ENCODE measurements around the gene ASIC4. TPM values are rescaled to one million over a fixed set of nuclear protein-coding genes. Genes with fewer than 3 reads are reported as not detected.

ASIC4 gene
- total and polyA plus RNA-seq, 2 of the 13 experiments (the other 11 are each of a cell fraction or from before 2014, with no cell fraction given): 0.03 TPM; not detected in 1

DNA sequence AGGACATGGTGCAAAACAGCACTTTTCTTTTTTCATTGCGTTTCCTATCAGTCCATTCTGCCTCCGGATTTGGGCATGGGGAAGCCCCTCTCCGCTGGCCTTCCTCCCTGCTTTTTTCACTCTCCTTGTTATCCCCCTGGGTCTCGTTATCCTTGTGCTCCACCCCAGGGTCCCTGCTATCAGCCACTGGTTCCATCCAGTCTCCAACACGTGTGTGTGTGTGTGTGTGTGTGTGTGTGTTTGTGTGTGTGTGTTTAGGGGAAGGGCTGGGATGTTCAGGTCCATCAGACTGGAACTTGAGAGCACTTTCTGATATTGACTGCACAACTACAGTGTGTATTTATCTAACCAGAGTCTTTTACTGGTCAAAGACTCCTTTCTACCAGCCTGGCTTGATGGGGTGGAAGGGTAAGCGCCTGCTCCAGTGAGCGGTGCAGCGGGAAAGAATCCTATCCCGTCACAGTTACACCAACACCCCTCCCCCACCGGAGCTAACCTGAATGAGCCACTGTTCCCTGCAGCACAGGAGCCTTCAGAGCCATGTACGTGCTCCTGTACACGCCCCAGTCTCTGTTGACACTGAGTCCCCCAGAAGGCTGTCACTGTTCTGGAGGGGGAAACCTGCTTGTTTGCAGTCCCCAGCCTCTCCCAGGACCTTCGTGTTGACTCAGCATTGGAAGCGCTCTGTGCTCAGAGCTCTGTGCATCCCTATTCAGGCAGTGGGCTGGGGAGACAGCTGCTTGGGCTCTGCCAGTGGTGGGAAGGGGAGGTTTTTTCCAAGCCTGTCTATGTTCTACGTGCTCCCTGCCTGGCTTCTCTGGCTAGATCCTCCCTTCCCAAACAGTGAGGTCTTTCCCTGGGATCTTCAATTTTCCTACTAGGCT, 62.5 kb downstream of the ASIC4 start (continued):
- TF ChIP-seq MTA1 (CRISPR knock-in tag; IDR thresholded peaks at IDR 0.05; ENCODE audit: borderline replicate concordance) (peak; percentile 99), MEF2D (CRISPR knock-in tag; IDR thresholded peaks at IDR 0.05) (peak; percentile 96), NFIC (IDR thresholded peaks at IDR 0.05; ENCODE audit: low read length) (peak; percentile 89), HCFC1 (IDR thresholded peaks at IDR 0.05; ENCODE audit: low read depth, low read length) (no peak), ZNF879 (CRISPR knock-in tag; IDR thresholded peaks at IDR 0.05) (no peak), ZBTB3 (CRISPR knock-in tag; IDR thresholded peaks at IDR 0.05; ENCODE audit: borderline replicate concordance, low read depth) (peak; percentile 98; the same call in 1 of the 2 replicates), HMG20B (CRISPR knock-in tag; conservative IDR thresholded peaks at IDR 0.05) (peak; percentile 94), ZNF7 (CRISPR knock-in tag; IDR thresholded peaks at IDR 0.05) (no peak), ZNF883 (CRISPR knock-in tag; IDR thresholded peaks at IDR 0.05; ENCODE audit: not compliant biosample characterization) (peak; percentile 81), KLF13 (CRISPR knock-in tag; IDR thresholded peaks at IDR 0.05) (no peak), ZNF556 (CRISPR knock-in tag; IDR thresholded peaks at IDR 0.05; ENCODE audit: borderline replicate concordance) (peak; percentile 99), FOXM1 (CRISPR knock-in tag; IDR thresholded peaks at IDR 0.05) (no peak), EHMT2 (IDR thresholded peaks at IDR 0.05; ENCODE audit: borderline replicate concordance, low read depth, low read length) (peak; percentile 31; the same call in 1 of the 2 replicates), PITX1 (CRISPR knock-in tag; IDR thresholded peaks at IDR 0.05) (peak; percentile 91; the same call in 1 of the 2 replicates), ZNF660 (CRISPR knock-in tag; IDR thresholded peaks at IDR 0.05; ENCODE audit: borderline replicate concordance, low read depth) (no peak), ZNF121 (CRISPR knock-in tag; IDR thresholded peaks at IDR 0.05) (peak; percentile 60), ZNF782 (CRISPR knock-in tag; IDR thresholded peaks at IDR 0.05; ENCODE audit: borderline replicate concordance) (peak; percentile 91; the same call in 1 of the 2 replicates), ZNF205 (CRISPR knock-in tag; IDR thresholded peaks at IDR 0.05) (peak; percentile 98)
- TF ChIP-seq, protein P1, sequence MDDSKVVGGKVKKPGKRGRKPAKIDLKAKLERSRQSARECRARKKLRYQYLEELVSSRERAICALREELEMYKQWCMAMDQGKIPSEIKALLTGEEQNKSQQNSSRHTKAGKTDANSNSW (CRISPR knock-in tag; IDR thresholded peaks at IDR 0.05; ENCODE audit: borderline replicate concordance): no peak
- TF ChIP-seq, protein P2, sequence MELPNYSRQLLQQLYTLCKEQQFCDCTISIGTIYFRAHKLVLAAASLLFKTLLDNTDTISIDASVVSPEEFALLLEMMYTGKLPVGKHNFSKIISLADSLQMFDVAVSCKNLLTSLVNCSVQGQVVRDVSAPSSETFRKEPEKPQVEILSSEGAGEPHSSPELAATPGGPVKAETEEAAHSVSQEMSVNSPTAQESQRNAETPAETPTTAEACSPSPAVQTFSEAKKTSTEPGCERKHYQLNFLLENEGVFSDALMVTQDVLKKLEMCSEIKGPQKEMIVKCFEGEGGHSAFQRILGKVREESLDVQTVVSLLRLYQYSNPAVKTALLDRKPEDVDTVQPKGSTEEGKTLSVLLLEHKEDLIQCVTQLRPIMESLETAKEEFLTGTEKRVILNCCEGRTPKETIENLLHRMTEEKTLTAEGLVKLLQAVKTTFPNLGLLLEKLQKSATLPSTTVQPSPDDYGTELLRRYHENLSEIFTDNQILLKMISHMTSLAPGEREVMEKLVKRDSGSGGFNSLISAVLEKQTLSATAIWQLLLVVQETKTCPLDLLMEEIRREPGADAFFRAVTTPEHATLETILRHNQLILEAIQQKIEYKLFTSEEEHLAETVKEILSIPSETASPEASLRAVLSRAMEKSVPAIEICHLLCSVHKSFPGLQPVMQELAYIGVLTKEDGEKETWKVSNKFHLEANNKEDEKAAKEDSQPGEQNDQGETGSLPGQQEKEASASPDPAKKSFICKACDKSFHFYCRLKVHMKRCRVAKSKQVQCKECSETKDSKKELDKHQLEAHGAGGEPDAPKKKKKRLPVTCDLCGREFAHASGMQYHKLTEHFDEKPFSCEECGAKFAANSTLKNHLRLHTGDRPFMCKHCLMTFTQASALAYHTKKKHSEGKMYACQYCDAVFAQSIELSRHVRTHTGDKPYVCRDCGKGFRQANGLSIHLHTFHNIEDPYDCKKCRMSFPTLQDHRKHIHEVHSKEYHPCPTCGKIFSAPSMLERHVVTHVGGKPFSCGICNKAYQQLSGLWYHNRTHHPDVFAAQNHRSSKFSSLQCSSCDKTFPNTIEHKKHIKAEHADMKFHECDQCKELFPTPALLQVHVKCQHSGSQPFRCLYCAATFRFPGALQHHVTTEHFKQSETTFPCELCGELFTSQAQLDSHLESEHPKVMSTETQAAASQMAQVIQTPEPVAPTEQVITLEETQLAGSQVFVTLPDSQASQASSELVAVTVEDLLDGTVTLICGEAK (IDR thresholded peaks at IDR 0.05): no peak
- TF ChIP-seq, protein P2 (CRISPR knock-in tag; IDR thresholded peaks at IDR 0.05): peak; percentile 84; the same call in 1 of the 2 replicates

Data from HepG2 (cell line).